GM23248 (cell line): ENCODE measurements around the gene UPK3A. TPM values are rescaled to one million over a fixed set of nuclear protein-coding genes. Genes with fewer than 3 reads are reported as not detected.
A peak's percentile ranks its signal among the peaks of the same experiment; 100 is the strongest.

ENCODE experiments used
- DNase-seq: peaks from one replicate; pipeline ENCODE4 v3.0.0-alpha.2; 2015
- H2AFZ ChIP-seq: fragments of 200-600 bp; sonication (generic); 2 replicates; pipeline ENCODE4 v1.6.1; 2016; ENCODE audit warnings: antibody characterized with exemption
- H3F3A ChIP-seq: fragments of 200-600 bp; sonication (generic); 2 replicates; pipeline ENCODE4 v1.6.1; 2016; ENCODE audit warnings: mild to moderate bottlenecking, antibody characterized with exemption, mixed run types; ENCODE audit not compliant: insufficient read depth
- H3K27ac ChIP-seq: fragments of 200-600 bp; sonication (generic); 2 replicates; pipeline ENCODE4 v1.5.1; 2016; ENCODE audit warnings: mild to moderate bottlenecking
- H3K27me3 ChIP-seq: fragments of 200-600 bp; sonication (generic); replicated peaks from 2 replicates; pipeline ENCODE4 v1.6.1; 2016; ENCODE audit warnings: mild to moderate bottlenecking; ENCODE audit not compliant: insufficient read depth
- H3K36me3 ChIP-seq: fragments of 200-600 bp; sonication (generic); 2 replicates; pipeline ENCODE4 v1.6.1; 2016; ENCODE audit warnings: low read depth, mild to moderate bottlenecking
- H3K4me1 ChIP-seq: fragments of 200-600 bp; sonication (generic); 2 replicates; pipeline ENCODE4 v1.6.1; 2016; ENCODE audit warnings: mild to moderate bottlenecking; ENCODE audit not compliant: insufficient read depth
- H3K4me2 ChIP-seq: fragments of 200-600 bp; sonication (generic); one replicate; pipeline ENCODE4 v1.6.1; 2016; ENCODE audit warnings: mild to moderate bottlenecking; ENCODE audit not compliant: unreplicated experiment
- H3K4me3 ChIP-seq: fragments of 200-600 bp; sonication (generic); 2 replicates; pipeline ENCODE4 v1.5.1; 2016; ENCODE audit warnings: mild to moderate bottlenecking
- H3K79me2 ChIP-seq: fragments of 200-600 bp; sonication (generic); 2 replicates; pipeline ENCODE4 v1.6.1; 2016; ENCODE audit warnings: mild to moderate bottlenecking; ENCODE audit not compliant: insufficient read depth
- H3K9ac ChIP-seq: fragments of 200-600 bp; sonication (generic); 2 replicates; pipeline ENCODE4 v1.6.1; 2016; ENCODE audit warnings: mild to moderate bottlenecking
- H3K9me2 ChIP-seq: fragments of 200-600 bp; sonication (generic); 2 replicates; pipeline ENCODE4 v1.6.1; 2016; ENCODE audit warnings: mixed run types, mild to moderate bottlenecking, moderate library complexity; ENCODE audit not compliant: insufficient read depth
- H3K9me3 ChIP-seq: fragments of 200-600 bp; sonication (generic); one replicate; pipeline ENCODE4 v1.6.1; 2017; ENCODE audit warnings: low read depth
- H4K20me1 ChIP-seq: fragments of 200-600 bp; sonication (generic); 2 replicates; pipeline ENCODE4 v1.6.0; 2016; ENCODE audit not compliant: insufficient read depth
- EZH2 ChIP-seq: fragments of 200-600 bp; sonication (generic); IDR thresholded peaks from 2 replicates; pipeline ENCODE4 v1.6.1; 2018; ENCODE audit warnings: antibody characterized with exemption, mild to moderate bottlenecking; ENCODE audit not compliant: insufficient read depth, poor library complexity, severe bottlenecking
- EZH2phosphoT487 ChIP-seq: fragments of 200-600 bp; sonication (generic); IDR thresholded peaks from 2 replicates; pipeline ENCODE4 v1.6.1; 2018; ENCODE audit warnings: antibody characterized with exemption, moderate library complexity, mild to moderate bottlenecking, low read depth; ENCODE audit not compliant: insufficient read depth
- WGBS, 2 experiments: methylation state at CpG; one replicate each; pipeline ENCODE4 v1.1.6; 2015 to 2017; ENCODE audit warnings: low lambda C conversion rate in 2 of 2, low coverage in 1 of 2; ENCODE audit errors: missing lambda C conversion rate in 2 of 2; 5-methylcytosine and 5-hydroxymethylcytosine counted together
- in situ Hi-C: fragments of 300-500 bp; cut with MboI; formaldehyde crosslinking; loops from 2 replicates; pipeline ENCODE4 v1.15.0; 2020
- polyA plus RNA-seq: library from polyadenylated mRNA; unstranded; fragments of >200 nt; fragmentation: Nextera tagmentation; extraction: Ambion mirVana; gene quantifications from 2 replicates; pipeline ENCODE4 v1.2.1, GENCODE V29; 2016
- total RNA-seq: library from RNA; depleted of rRNA; stranded (reverse); fragments of >200 nt; shearing (Covaris generic); gene quantifications from 2 replicates; pipeline ENCODE4 v1.2.3, GENCODE V29; 2014

The UPK3A gene
- total and polyA plus RNA-seq, 2 experiments from 2014 or later: not detected

- Histone ChIP-seq H3K4me1 (peaks cover 4% of the 10 kb centered on the region; the same call in 1 of the 2 replicates), H3K4me3 (no peak overlapping the region), H3K9me2 (no peaks in the 10 kb centered on the region), H3F3A (peaks cover 4% of the 10 kb centered on the region; the same call in 1 of the 2 replicates), H3K79me2 (no peaks in the 10 kb centered on the region), H3K9me3 (no peaks in the 10 kb centered on the region), H2AFZ (no peak overlapping the region), H3K36me3 (no peaks in the 10 kb centered on the region), H3K4me2 (no peak overlapping the region), H3K9ac (no peak overlapping the region), H4K20me1 (no peaks in the 10 kb centered on the region), H3K27me3 (no peaks in the 10 kb centered on the region), H3K27ac (no peak overlapping the region)
- DNase-seq: no peak
- in situ Hi-C loops: no loop called here
- TF ChIP-seq EZH2 (no peak), EZH2phosphoT487 (no peak)
- WGBS, 2 experiments: 66% methylated on average over 14 to 15 of the region's 15 CpGs
These were observed 14.3 kb downstream of the UPK3A start for GRCh38 chr22:45298934-45299505.

- Histone ChIP-seq H3F3A (peaks cover 4% of the 10 kb centered on the region; the same call in 1 of the 2 replicates), H3K79me2 (no peaks in the 10 kb centered on the region), H3K4me1 (peaks cover 4% of the 10 kb centered on the region; the same call in 1 of the 2 replicates), H3K27me3 (no peaks in the 10 kb centered on the region), H3K4me2 (no peak overlapping the region), H3K9ac (no peak overlapping the region), H2AFZ (no peak overlapping the region), H3K27ac (no peak overlapping the region), H3K9me2 (no peaks in the 10 kb centered on the region), H3K36me3 (no peaks in the 10 kb centered on the region), H4K20me1 (no peaks in the 10 kb centered on the region), H3K9me3 (no peaks in the 10 kb centered on the region), H3K4me3 (no peak overlapping the region)
- no peak for DNase-seq
- TF ChIP-seq EZH2: no peak
- TF ChIP-seq EZH2phosphoT487: no peak
- 57 to 60% methylated on average over 8 of the region's 8 CpGs for WGBS, 2 experiments
- in situ Hi-C loops: no loop called here
These were observed 18.0 kb downstream of the UPK3A start for GRCh38 chr22:45302751-45303150.

GRCh38 chr22:45303181-45303580, 18.4 kb downstream of the UPK3A start:
- Histone ChIP-seq H3K36me3 (no peaks in the 10 kb centered on the region), H3K9ac (no peak overlapping the region), H3K79me2 (no peaks in the 10 kb centered on the region), H3K9me2 (no peaks in the 10 kb centered on the region), H3K4me2 (no peak overlapping the region), H3F3A (peaks cover 4% of the 10 kb centered on the region; the same call in 1 of the 2 replicates), H4K20me1 (no peaks in the 10 kb centered on the region), H2AFZ (no peak overlapping the region), H3K4me3 (no peak overlapping the region), H3K27me3 (no peaks in the 10 kb centered on the region), H3K9me3 (no peaks in the 10 kb centered on the region), H3K27ac (no peak overlapping the region), H3K4me1 (peaks cover 4% of the 10 kb centered on the region; the same call in 1 of the 2 replicates)
- DNase-seq: peak; percentile 22
- TF ChIP-seq EZH2phosphoT487 (no peak), EZH2 (no peak)
- 31 to 38% methylated on average over 7 of the region's 7 CpGs for whole genome bisulfite sequencing, 2 experiments
- in situ Hi-C loops: no loop called here

- Histone ChIP-seq H3K9ac (no peak overlapping the region), H3K27ac (no peak overlapping the region), H3K4me3 (no peak overlapping the region), H3K4me2 (no peak overlapping the region), H3F3A (peaks cover 4% of the 10 kb centered on the region; the same call in 1 of the 2 replicates), H3K4me1 (peaks cover 7% of the 10 kb centered on the region), H3K9me3 (no peaks in the 10 kb centered on the region), H2AFZ (no peak overlapping the region), H3K27me3 (no peaks in the 10 kb centered on the region), H4K20me1 (no peaks in the 10 kb centered on the region), H3K79me2 (peaks cover under 1% of the 10 kb centered on the region; the same call in 1 of the 2 replicates), H3K36me3 (no peaks in the 10 kb centered on the region), H3K9me2 (no peaks in the 10 kb centered on the region)
- in situ Hi-C loops: no loop called here
- WGBS, 2 experiments: 77 to 80% methylated on average over 6 of the region's 6 CpGs
- no peak for TF ChIP-seq EZH2phosphoT487
- no peak for DNase-seq
These were observed 20.2 kb downstream of the UPK3A start for GRCh38 chr22:45304971-45305370.
